Lung (tissue), 12 donors: ENCODE measurements around the gene ADGRG2. TPM values are rescaled to one million over a fixed set of nuclear protein-coding genes. Genes with fewer than 3 reads are reported as not detected.
A peak's percentile ranks its signal among the peaks of the same experiment; 100 is the strongest.
"Not testable (repeated sequence)": the region's sequence is repeated elsewhere in the genome, so short reads cannot be mapped to it uniquely, and the experiment has no call there.

Experiments used
- ATAC-seq: fragments of 200-7000 bp; cut with Tn5 transposase; one replicate; pipeline ENCODE4 v1.9.1; 2020; ENCODE audit warnings: moderate number of reproducible peaks; ENCODE audit not compliant: insufficient read depth, low FRiP score
- DNase-seq, 3 donors: peaks; one replicate each; pipeline ENCODE4 v3.0.0-alpha.2; 2013 to 2017
- H3K27ac ChIP-seq, 2 donors: one replicate each; pipeline ENCODE4 v1.5.1; 2013; ENCODE audit warnings: mild to moderate bottlenecking in 2 of 2, moderate library complexity in 2 of 2, control low read depth in 1 of 2, inconsistent platforms in 1 of 2, low read depth in 1 of 2, low read length in 1 of 2
- H3K27me3 ChIP-seq, 3 donors: one replicate each; pipeline ENCODE4 v1.5.1; 2013; ENCODE audit warnings: low read length in 2 of 3; ENCODE audit not compliant: control insufficient read depth in 3 of 3, insufficient read depth in 3 of 3
- H3K36me3 ChIP-seq, 4 donors: one replicate each; pipeline ENCODE4 v1.5.1; 2013; ENCODE audit warnings: low read length in 4 of 4, mild to moderate bottlenecking in 1 of 4, moderate library complexity in 1 of 4; ENCODE audit not compliant: control insufficient read depth in 4 of 4, insufficient read depth in 4 of 4
- H3K4me1 ChIP-seq, 5 donors: one replicate each; pipeline ENCODE4 v1.5.1; 2013; ENCODE audit warnings: low read length in 5 of 5, mild to moderate bottlenecking in 2 of 5, moderate library complexity in 1 of 5; ENCODE audit not compliant: control insufficient read depth in 5 of 5, insufficient read depth in 5 of 5
- H3K4me3 ChIP-seq: one replicate; pipeline ENCODE4 v1.5.1; 2013; ENCODE audit warnings: mild to moderate bottlenecking, control low read depth, moderate library complexity
- H3K9ac ChIP-seq, 2 donors: one replicate each; pipeline ENCODE4 v1.5.1; 2013; ENCODE audit warnings: low read length in 2 of 2, control low read depth in 1 of 2; ENCODE audit not compliant: insufficient read depth in 1 of 2
- H3K9me3 ChIP-seq, 4 donors: one replicate each; pipeline ENCODE4 v1.5.1; 2013; ENCODE audit warnings: low read length in 3 of 4, mild to moderate bottlenecking in 1 of 4, moderate library complexity in 1 of 4; ENCODE audit not compliant: control insufficient read depth in 4 of 4, insufficient read depth in 3 of 4
- CTCF ChIP-seq: IDR thresholded peaks from 2 replicates; pipeline ENCODE4 v1.5.1; 2012; ENCODE audit warnings: mild to moderate bottlenecking; ENCODE audit errors: control extremely low read depth, extremely low read depth
- WGBS, 2 donors: extraction: QIAGEN DNeasy Blood & Tissue Kit; methylation state at CpG; one replicate each; pipeline ENCODE4 v1.1.7; 2013; 5-methylcytosine and 5-hydroxymethylcytosine counted together
- polyA plus RNA-seq, 2 donors: library from polyadenylated mRNA; stranded (reverse); fragments of 200-250 nt; gene quantifications; one replicate each; pipeline ENCODE4 v1.2.1, GENCODE V29; 2013
- total RNA-seq, 2 donors: library from RNA; depleted of rRNA in 1 of 2; stranded (reverse); fragments of >200 nt in 1 of 2; gene quantifications; one replicate each; pipeline ENCODE4 v1.2.1, GENCODE V29; 2014 to 2021
- donor health status: control.
- donor health status: control.
- donor health status: Bipolar disorder and iron deficiency.
- donor health status: healthy.
- donor health status: DM: yes; HTN: yes; CAD: no.

ADGRG2 gene
- total and polyA plus RNA-seq, 4 donors, result 0.24 to 10.5 (median 1.00) TPM

- TF ChIP-seq CTCF, result peak; percentile 13
- no peaks in the 10 kb centered on the region for H3K27me3 ChIP-seq
- no peak overlapping the region for H3K4me3 ChIP-seq
- H3K9me3 ChIP-seq, result no peaks in the 10 kb centered on the region
- 41 to 55% methylated on average over 3 of the region's 3 CpGs for WGBS, 2 donors
- no peaks in the 10 kb centered on the region for H3K36me3 ChIP-seq
- DNase-seq (peak in 2 of 3 donors; percentile 41 to 46), ATAC-seq (no peak)
- H3K9ac ChIP-seq, result no peak overlapping the region
- H3K27ac ChIP-seq, result no peak overlapping the region
- H3K4me1 ChIP-seq, result no peaks in the 10 kb centered on the region
These were observed 105.0 kb downstream of the ADGRG2 start for GRCh38 chrX:19017271-19017670.

DNA sequence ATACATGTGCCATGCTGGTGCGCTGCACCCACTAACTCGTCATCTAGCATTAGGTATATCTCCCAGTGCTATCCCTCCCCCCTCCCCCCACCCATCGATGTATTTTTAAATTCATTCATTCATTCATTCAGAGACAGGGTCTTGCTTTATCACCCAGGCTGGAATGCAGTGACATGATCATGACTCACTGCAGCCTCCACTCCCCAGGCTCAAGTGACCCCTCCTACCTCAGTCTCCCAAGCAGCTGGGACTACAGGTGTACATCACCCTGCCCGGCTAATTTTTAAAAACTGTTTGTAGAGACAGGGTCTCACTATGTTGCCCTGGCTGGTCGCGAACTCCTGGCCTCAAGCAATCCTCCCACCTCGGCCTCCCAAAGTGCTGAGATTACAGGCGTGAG is 105.7 kb downstream of the ADGRG2 start:
- H3K4me3 ChIP-seq, ATAC-seq, H3K4me1 ChIP-seq, H3K9me3 ChIP-seq, H3K36me3 ChIP-seq, H3K9ac ChIP-seq, H3K27me3 ChIP-seq, DNase-seq, H3K27ac ChIP-seq: not testable (repeated sequence)
- WGBS, 2 donors, result 91 to 100% methylated on average over 7 to 8 of the region's 8 CpGs

DNA sequence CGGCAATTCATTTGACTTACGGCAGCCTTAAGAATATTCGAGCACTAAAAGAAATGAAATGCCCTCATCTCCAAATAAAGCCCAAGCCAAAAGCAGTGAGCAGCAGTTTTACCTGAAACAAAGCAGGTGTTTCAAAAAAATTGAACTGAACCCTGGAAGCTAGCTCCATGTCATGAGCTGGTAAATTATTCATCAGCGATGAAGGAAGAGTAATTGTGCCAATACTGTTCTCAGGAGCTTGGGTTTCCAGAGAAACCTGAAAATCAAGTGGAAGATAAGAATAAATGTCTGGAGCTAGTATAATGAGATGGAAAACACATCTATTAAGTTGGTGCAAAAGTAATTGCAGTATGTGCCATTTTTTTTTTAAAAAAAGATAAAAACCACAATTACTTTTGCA is 114.4 kb downstream of the ADGRG2 start:
- H3K4me1 ChIP-seq, result no peaks in the 10 kb centered on the region
- H3K9me3 ChIP-seq, result peaks cover 0 to 3% (median 0%) of the 10 kb centered on the region in 4 donors
- no peak overlapping the region for H3K9ac ChIP-seq
- 90% methylated on average over 4 of the region's 4 CpGs for WGBS, 2 donors
- peaks cover 0 to 3% (median 2%) of the 10 kb centered on the region in 3 donors for H3K27me3 ChIP-seq
- peaks cover 0 to 3% (median under 1%) of the 10 kb centered on the region in 4 donors for H3K36me3 ChIP-seq
- no peak overlapping the region for H3K27ac ChIP-seq
- DNase-seq (peak in 1 of 3 donors; percentile 7), ATAC-seq (no peak)
- no peak overlapping the region for H3K4me3 ChIP-seq
- no peak for TF ChIP-seq CTCF

DNA sequence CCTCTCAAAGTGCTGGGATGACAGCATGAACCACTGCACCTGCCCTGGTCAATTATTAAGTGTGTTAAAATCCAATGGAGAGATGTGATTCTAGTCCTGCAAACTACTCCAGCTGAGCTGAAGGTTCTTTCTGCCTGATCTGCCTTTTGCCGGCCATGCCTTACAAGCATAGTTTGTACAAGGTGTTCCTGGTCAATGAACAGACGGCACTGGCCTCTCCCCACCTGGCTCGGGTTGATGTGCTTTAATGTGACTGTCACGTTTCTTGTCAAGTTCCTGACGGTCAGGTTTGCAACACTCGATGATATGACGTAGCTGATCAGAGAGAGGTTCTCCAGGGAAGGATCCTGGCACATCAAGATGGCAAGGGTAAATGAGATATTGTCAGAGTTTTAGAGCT is 115.3 kb downstream of the ADGRG2 start:
- peaks cover 0 to 3% (median under 1%) of the 10 kb centered on the region in 4 donors for H3K36me3 ChIP-seq
- no peak for DNase-seq
- peaks cover 0 to 6% (median 3%) of the 10 kb centered on the region in 3 donors for H3K27me3 ChIP-seq
- no peak for ATAC-seq
- no peak for TF ChIP-seq CTCF
- 74 to 91% methylated on average over 7 of the region's 7 CpGs for WGBS, 2 donors
- no peak overlapping the region for H3K27ac ChIP-seq
- H3K4me1 ChIP-seq, result no peaks in the 10 kb centered on the region
- H3K9ac ChIP-seq, result no peak overlapping the region
- peaks cover 0 to 3% (median 0%) of the 10 kb centered on the region in 4 donors for H3K9me3 ChIP-seq
- no peak overlapping the region for H3K4me3 ChIP-seq
